K562 (cell line): ENCODE data around the gene NPB. TPM values are rescaled to one million over a fixed set of nuclear protein-coding genes. Genes with fewer than 3 reads are reported as not detected.

Experiments
- CREBBP ChIP-seq: IDR thresholded peaks from one replicate; pipeline ENCODE4 v1.6.1; 2012; ENCODE audit warnings: low read depth, mild to moderate bottlenecking, control low read depth, inconsistent platforms, low read length
- CREM ChIP-seq: IDR thresholded peaks from 2 replicates; pipeline ENCODE4 v1.6.1; 2014; ENCODE audit warnings: antibody characterized with exemption, low read depth
- EP300 ChIP-seq: IDR thresholded peaks from 2 replicates; pipeline ENCODE4 v1.6.1; 2012; ENCODE audit warnings: low read length, improper control_type of control experiment
- ETV1 ChIP-seq: fragments of 450-650 bp; conservative IDR thresholded peaks from 2 replicates; pipeline ENCODE4 v1.6.1; 2016; ENCODE audit warnings: missing genetic modification characterization, control low read depth, low read depth, missing compliant biosample characterization
- FOSL1 ChIP-seq: fragments of 200-800 bp; sonication (Bioruptor generic); conservative IDR thresholded peaks from 2 replicates; pipeline ENCODE4 v1.6.1; 2016; ENCODE audit warnings: missing genetic modification characterization, missing compliant biosample characterization
- HLTF ChIP-seq: fragments of 450-650 bp; IDR thresholded peaks from 2 replicates; pipeline ENCODE4 v1.6.1; 2016
- HNRNPLL ChIP-seq: fragments of 200-400 bp; formaldehyde crosslinking; IDR thresholded peaks from 2 replicates; pipeline ENCODE4 v1.6.1; 2017; ENCODE audit warnings: low read length, low read depth, mild to moderate bottlenecking; ENCODE audit not compliant: poor library complexity, severe bottlenecking
- MYC ChIP-seq, 2 experiments: fragments of 250-450 bp in 1 of 2; sonication (Bioruptor Pico) in 1 of 2; IDR thresholded peaks; 2 replicates each; pipeline versions ENCODE4 v1.5.1 to v1.6.1; 2012 to 2021; ENCODE audit warnings: low read depth in 2 of 2, borderline replicate concordance in 1 of 2, improper control_type of control experiment in 1 of 2, low read length in 1 of 2, mild to moderate bottlenecking in 1 of 2, moderate library complexity in 1 of 2
- MYNN ChIP-seq, 2 experiments: sonication (generic); formaldehyde crosslinking in 1 of 2; IDR thresholded peaks; 2 replicates each; pipeline versions ENCODE4 v1.5.0 to v1.6.1; 2016 to 2020; ENCODE audit warnings: antibody characterized with exemption in 1 of 2, missing genetic modification reagents in 1 of 2
- POLR2A ChIP-seq: fragments of 450-650 bp; conservative IDR thresholded peaks from 2 replicates; pipeline ENCODE4 v1.6.1; 2016
- SMARCC2 ChIP-seq: fragments of 450-650 bp; IDR thresholded peaks from 2 replicates; pipeline ENCODE4 v1.6.1; 2017; ENCODE audit warnings: antibody characterized with exemption, moderate library complexity, mild to moderate bottlenecking, low read depth
- SMC3 ChIP-seq: conservative IDR thresholded peaks from 2 replicates; pipeline ENCODE4 v1.6.1; 2011; ENCODE audit warnings: low read depth, low read length, improper control_type of control experiment; ENCODE audit not compliant: insufficient read depth
- TCF7L2 ChIP-seq: fragments of 150-350 bp; IDR thresholded peaks from 2 replicates; pipeline ENCODE4 v1.6.1; 2016; ENCODE audit warnings: low read depth, mild to moderate bottlenecking, low read length, moderate library complexity
- ZNF134 ChIP-seq: fragments of 250-450 bp; sonication (Bioruptor Pico); conservative IDR thresholded peaks from 2 replicates; pipeline ENCODE4 v1.4.0; 2020
- ZNF143 ChIP-seq: sonication (generic); formaldehyde crosslinking; IDR thresholded peaks from 2 replicates; pipeline ENCODE4 v1.9.0; 2022; ENCODE audit warnings: mild to moderate bottlenecking, missing genetic modification reagents
- ZNF165 ChIP-seq: fragments of 250-450 bp; sonication (Bioruptor Pico); IDR thresholded peaks from 2 replicates; pipeline ENCODE4 v1.4.0; 2020; ENCODE audit warnings: borderline replicate concordance
- ZNF76 ChIP-seq: fragments of 250-450 bp; sonication (Bioruptor Pico); IDR thresholded peaks from 2 replicates; pipeline ENCODE4 v1.4.0; 2020; ENCODE audit warnings: mild to moderate bottlenecking, moderate library complexity, borderline replicate concordance
- polyA plus RNA-seq, 8 experiments: library from polyadenylated mRNA; depleted of rRNA in 4 of 8; stranded (reverse) in 5 of 8; unstranded in 3 of 8; fragments of >200 nt; fragmentation: Nextera tagmentation in 2 of 8; fragmentation: Illumina TruSeq in 1 of 8; extraction: Ambion mirVana in 2 of 8; extraction: Trizol in 1 of 8; gene quantifications; 2 replicates each; pipeline versions ENCODE4 v1.2.1 to v1.2.3, GENCODE V29; 2011 to 2014; ENCODE audit warnings: inconsistent platforms in 1 of 8, missing spikeins in 1 of 8
- total RNA-seq, 7 experiments: library from RNA; depleted of rRNA in 6 of 7; stranded (reverse); fragments of >200 nt in 6 of 7; fragmentation: Illumina TruSeq in 2 of 7; extraction: Trizol in 2 of 7; gene quantifications; 2 replicates each; pipeline versions ENCODE4 v1.2.1 to v1.2.3, GENCODE V29; 2011 to 2021; ENCODE audit warnings: low replicate concordance in 1 of 7
- TF ChIP-seq, protein P1 (sequence below): fragments of 450-650 bp; IDR thresholded peaks from 2 replicates; pipeline ENCODE4 v1.7.1; 2018; ENCODE audit warnings: mild to moderate bottlenecking, low read depth; ENCODE audit not compliant: partially characterized antibody
- TF ChIP-seq, protein P2 (sequence below): IDR thresholded peaks from 2 replicates; pipeline ENCODE4 v1.6.1; 2012; ENCODE audit warnings: low read depth, low read length, improper control_type of control experiment, borderline replicate concordance
- TF ChIP-seq, protein P3 (sequence below): fragments of 450-650 bp; IDR thresholded peaks from 2 replicates; pipeline ENCODE4 v1.6.1; 2016; ENCODE audit warnings: antibody characterized with exemption
- TF ChIP-seq, protein P4 (sequence below): fragments of 250-450 bp; sonication (Bioruptor Pico); IDR thresholded peaks from 2 replicates; pipeline ENCODE4 v1.5.0; 2021
- TF ChIP-seq, protein P5 (sequence below): fragments of 250-450 bp; sonication (Bioruptor Pico); IDR thresholded peaks from 2 replicates; pipeline ENCODE4 v1.8.0; 2021; ENCODE audit warnings: moderate library complexity, mild to moderate bottlenecking, inconsistent platforms

Gene NPB
- total and polyA plus RNA-seq, 9 of the 15 experiments (the other 6 are each of a cell fraction or from before 2014, with no cell fraction given), result 0.03 to 0.61 (median 0.14) TPM; not detected in 2

DNA sequence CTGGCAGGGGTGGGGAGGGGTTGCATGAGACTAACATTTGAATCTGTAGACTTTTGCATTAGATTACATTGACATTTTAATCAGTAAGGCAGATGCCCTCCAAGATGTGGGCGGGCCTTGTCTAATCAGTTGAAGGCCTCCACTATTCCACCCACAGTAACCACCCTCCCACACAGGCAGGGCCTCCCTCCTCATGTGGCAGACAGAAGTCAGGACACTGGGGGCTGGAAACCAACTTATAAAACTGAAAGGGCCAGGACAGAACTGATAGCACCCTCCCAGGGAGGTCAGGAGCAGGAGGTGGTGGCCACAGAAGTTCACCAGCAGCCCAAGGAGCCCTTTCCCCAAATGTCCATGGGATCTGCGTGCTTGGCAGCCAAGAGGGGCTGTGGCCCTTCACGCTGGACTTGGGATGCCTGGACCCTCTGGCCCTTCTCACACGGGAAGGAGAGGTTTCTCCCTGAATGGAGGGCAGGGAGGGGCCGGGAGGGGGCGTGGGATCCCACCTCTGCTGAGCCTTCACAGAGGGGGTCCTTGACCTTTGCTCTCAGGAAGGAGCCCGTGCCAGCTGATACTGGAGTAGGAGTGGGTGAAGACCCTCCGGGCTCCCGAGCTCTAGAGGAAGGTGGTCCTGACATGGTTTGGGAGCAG, 30.4 kb downstream of the NPB start (continued):
- TF ChIP-seq, protein P1, sequence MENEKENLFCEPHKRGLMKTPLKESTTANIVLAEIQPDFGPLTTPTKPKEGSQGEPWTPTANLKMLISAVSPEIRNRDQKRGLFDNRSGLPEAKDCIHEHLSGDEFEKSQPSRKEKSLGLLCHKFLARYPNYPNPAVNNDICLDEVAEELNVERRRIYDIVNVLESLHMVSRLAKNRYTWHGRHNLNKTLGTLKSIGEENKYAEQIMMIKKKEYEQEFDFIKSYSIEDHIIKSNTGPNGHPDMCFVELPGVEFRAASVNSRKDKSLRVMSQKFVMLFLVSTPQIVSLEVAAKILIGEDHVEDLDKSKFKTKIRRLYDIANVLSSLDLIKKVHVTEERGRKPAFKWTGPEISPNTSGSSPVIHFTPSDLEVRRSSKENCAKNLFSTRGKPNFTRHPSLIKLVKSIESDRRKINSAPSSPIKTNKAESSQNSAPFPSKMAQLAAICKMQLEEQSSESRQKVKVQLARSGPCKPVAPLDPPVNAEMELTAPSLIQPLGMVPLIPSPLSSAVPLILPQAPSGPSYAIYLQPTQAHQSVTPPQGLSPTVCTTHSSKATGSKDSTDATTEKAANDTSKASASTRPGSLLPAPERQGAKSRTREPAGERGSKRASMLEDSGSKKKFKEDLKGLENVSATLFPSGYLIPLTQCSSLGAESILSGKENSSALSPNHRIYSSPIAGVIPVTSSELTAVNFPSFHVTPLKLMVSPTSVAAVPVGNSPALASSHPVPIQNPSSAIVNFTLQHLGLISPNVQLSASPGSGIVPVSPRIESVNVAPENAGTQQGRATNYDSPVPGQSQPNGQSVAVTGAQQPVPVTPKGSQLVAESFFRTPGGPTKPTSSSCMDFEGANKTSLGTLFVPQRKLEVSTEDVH, result no peak
- TF ChIP-seq, protein P2, sequence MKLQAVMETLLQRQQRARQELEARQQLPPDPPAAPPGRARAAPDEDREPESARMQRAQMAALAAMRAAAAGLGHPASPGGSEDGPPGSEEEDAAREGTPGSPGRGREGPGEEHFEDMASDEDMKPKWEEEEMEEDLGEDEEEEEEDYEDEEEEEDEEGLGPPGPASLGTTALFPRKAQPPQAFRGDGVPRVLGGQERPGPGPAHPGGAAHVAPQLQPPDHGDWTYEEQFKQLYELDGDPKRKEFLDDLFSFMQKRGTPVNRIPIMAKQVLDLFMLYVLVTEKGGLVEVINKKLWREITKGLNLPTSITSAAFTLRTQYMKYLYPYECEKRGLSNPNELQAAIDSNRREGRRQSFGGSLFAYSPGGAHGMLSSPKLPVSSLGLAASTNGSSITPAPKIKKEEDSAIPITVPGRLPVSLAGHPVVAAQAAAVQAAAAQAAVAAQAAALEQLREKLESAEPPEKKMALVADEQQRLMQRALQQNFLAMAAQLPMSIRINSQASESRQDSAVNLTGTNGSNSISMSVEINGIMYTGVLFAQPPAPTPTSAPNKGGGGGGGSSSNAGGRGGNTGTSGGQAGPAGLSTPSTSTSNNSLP, result peak; percentile 57; the same call in 1 of the 2 replicates
- TF ChIP-seq POLR2A (peak; percentile 13; the same call in 1 of the 2 replicates), EP300 (peak; percentile 24; the same call in 1 of the 2 replicates), HLTF (no peak), ETV1 (tag) (no peak), FOSL1 (no peak), SMC3 (no peak), CREBBP (no peak), MYNN (IDR thresholded peaks at IDR 0.05) (peak; percentile 10; the same call in 1 of the 2 replicates), MYNN (CRISPR knock-in tag; IDR thresholded peaks at IDR 0.05) (no peak), MYC (IDR thresholded peaks at IDR 0.05; ENCODE audit: low read depth, low read length) (peak; percentile 40; the same call in 1 of the 2 replicates), MYC (CRISPR knock-in tag; IDR thresholded peaks at IDR 0.05; ENCODE audit: borderline replicate concordance, low read depth) (no peak), TCF7L2 (no peak), ZNF165 (no peak), SMARCC2 (no peak), HNRNPLL (no peak), CREM (no peak), ZNF143 (CRISPR knock-in tag) (no peak), ZNF76 (no peak), ZNF134 (CRISPR knock-in tag) (peak; percentile 100)
- TF ChIP-seq, protein P3, sequence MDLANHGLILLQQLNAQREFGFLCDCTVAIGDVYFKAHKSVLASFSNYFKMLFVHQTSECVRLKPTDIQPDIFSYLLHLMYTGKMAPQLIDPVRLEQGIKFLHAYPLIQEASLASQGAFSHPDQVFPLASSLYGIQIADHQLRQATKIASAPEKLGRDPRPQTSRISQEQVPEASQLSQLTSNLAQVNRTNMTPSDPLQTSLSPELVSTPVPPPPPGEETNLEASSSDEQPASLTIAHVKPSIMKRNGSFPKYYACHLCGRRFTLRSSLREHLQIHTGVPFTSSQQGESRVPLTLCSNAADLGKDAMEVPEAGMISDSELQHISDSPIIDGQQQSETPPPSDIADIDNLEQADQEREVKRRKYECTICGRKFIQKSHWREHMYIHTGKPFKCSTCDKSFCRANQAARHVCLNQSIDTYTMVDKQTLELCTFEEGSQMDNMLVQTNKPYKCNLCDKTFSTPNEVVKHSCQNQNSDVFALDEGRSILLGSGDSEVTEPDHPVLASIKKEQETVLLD, result no peak
- TF ChIP-seq, protein P4, sequence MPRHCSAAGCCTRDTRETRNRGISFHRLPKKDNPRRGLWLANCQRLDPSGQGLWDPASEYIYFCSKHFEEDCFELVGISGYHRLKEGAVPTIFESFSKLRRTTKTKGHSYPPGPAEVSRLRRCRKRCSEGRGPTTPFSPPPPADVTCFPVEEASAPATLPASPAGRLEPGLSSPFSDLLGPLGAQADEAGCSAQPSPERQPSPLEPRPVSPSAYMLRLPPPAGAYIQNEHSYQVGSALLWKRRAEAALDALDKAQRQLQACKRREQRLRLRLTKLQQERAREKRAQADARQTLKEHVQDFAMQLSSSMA (CRISPR knock-in tag), result no peak
- TF ChIP-seq, protein P5, sequence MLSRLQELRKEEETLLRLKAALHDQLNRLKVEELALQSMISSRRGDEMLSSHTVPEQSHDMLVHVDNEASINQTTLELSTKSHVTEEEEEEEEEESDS (CRISPR knock-in tag), result no peak
